Measurements from ENCODE around the gene RNF152. TPM values are rescaled to one million over a fixed set of nuclear protein-coding genes. Genes with fewer than 3 reads are reported as not detected.

The RNF152 gene
- total and polyA plus RNA-seq, 2 of the 13 experiments (the other 11 are each of a cell fraction or from before 2014, with no cell fraction given) = 0.04 TPM; not detected in 1

GRCh38 chr18:61852496-61852895 is 40.3 kb downstream of the RNF152 start:
- H3K27ac ChIP-seq (ENCODE audit: extremely low read length, insufficient read depth, low read length) = no peak overlapping the region
- H3K9me3 ChIP-seq (ENCODE audit: low read length) = no peaks in the 10 kb centered on the region
- no peak overlapping the region for H3K9ac ChIP-seq (ENCODE audit: insufficient read depth, low read depth, low read length)
- H3K36me3 ChIP-seq (replicated peaks in 1 of 2; ENCODE audit: control insufficient read depth in 1 of 2, insufficient read depth in 2 of 2, low read length in 2 of 2) = no peaks in the 10 kb centered on the region
- TF ChIP-seq TSC22D2 (CRISPR knock-in tag; IDR thresholded peaks at IDR 0.05; ENCODE audit: borderline replicate concordance) = no peak
- no peak for TF ChIP-seq ZFP82 (CRISPR knock-in tag; IDR thresholded peaks at IDR 0.05; ENCODE audit: borderline replicate concordance)
- no peak for TF ChIP-seq SP2 (CRISPR knock-in tag; IDR thresholded peaks at IDR 0.05)
- no peak for TF ChIP-seq SRF (IDR thresholded peaks at IDR 0.05; ENCODE audit: low read depth, low read length)
- TF ChIP-seq ZNF569 (CRISPR knock-in tag; IDR thresholded peaks at IDR 0.05; ENCODE audit: borderline replicate concordance) = no peak
- no peak for TF ChIP-seq ZBTB10 (CRISPR knock-in tag; IDR thresholded peaks at IDR 0.05; ENCODE audit: borderline replicate concordance)
- no peak for TF ChIP-seq SP140L (CRISPR knock-in tag; IDR thresholded peaks at IDR 0.05; ENCODE audit: borderline replicate concordance)
- TF ChIP-seq ZNF761 (CRISPR knock-in tag; conservative IDR thresholded peaks at IDR 0.05) = no peak
- no peak for TF ChIP-seq TRAFD1 (CRISPR knock-in tag; IDR thresholded peaks at IDR 0.05; ENCODE audit: borderline replicate concordance)
- TF ChIP-seq SALL1 (CRISPR knock-in tag; IDR thresholded peaks at IDR 0.05) = no peak
- TF ChIP-seq ZNF570 (CRISPR knock-in tag; IDR thresholded peaks at IDR 0.05; ENCODE audit: borderline replicate concordance) = no peak
- no peak for TF ChIP-seq PRPF4 (IDR thresholded peaks at IDR 0.05; ENCODE audit: low read depth, low read length, poor library complexity, severe bottlenecking)
- TF ChIP-seq ZNF816 (CRISPR knock-in tag; IDR thresholded peaks at IDR 0.05; ENCODE audit: borderline replicate concordance) = no peak
- TF ChIP-seq ZNF501 (CRISPR knock-in tag; IDR thresholded peaks at IDR 0.05) = no peak
- no peak for TF ChIP-seq CBX5 (CRISPR knock-in tag; IDR thresholded peaks at IDR 0.05; ENCODE audit: borderline replicate concordance)
- no peak for TF ChIP-seq ZBED4 (CRISPR knock-in tag; IDR thresholded peaks at IDR 0.05; ENCODE audit: borderline replicate concordance)
- H2AFZ ChIP-seq (ENCODE audit: low read length) = no peak overlapping the region
- in situ Hi-C loops (cut with HindIII; ENCODE audit: extremely low pct_ligation_motif_present, low pct_unique_long_range_greater_than_20kb) = no loop called here
- no peaks in the 10 kb centered on the region for H3K27me3 ChIP-seq (ENCODE audit: control insufficient read depth in 1 of 2, insufficient read depth in 2 of 2, low read length in 2 of 2)
- H3K4me3 ChIP-seq (replicated peaks in 1 of 3; ENCODE audit: insufficient read depth in 1 of 3, low read depth in 2 of 3, low read length in 3 of 3) = no peak overlapping the region
- FAIRE-seq (no peak), ATAC-seq (no peak), DNase-seq (ENCODE audit: low spot score) (no peak)
- H3K79me2 ChIP-seq (ENCODE audit: insufficient read depth, low read length) = no peaks in the 10 kb centered on the region
- no peak overlapping the region for H3K4me2 ChIP-seq (ENCODE audit: low read depth, low read length)
- CTCF ChIA-PET (ENCODE audit: low intra/inter-chr PET ratio, low total read pairs) = no interaction called here
- POLR2A ChIA-PET = no interaction called here
- no peaks in the 10 kb centered on the region for H4K20me1 ChIP-seq (ENCODE audit: insufficient read depth, low read length)
- intact Hi-C loops (cut with micrococcal nuclease; ENCODE audit: unreplicated experiment) = no loop called here
- WGBS (ENCODE audit: low lambda C conversion rate) = 0% methylated on average over 1 of the region's 1 CpG
- no peaks in the 10 kb centered on the region for H3K4me1 ChIP-seq (ENCODE audit: insufficient read depth, low read length)
- BruUV-seq (replicated peaks) = no TSS peak
